MM.1S (cell line): ENCODE measurements around the gene CLCN7.

Experiments used
- DNase-seq: peaks from one replicate; pipeline ENCODE4 v3.0.0-alpha.2; 2015
- H2AFZ ChIP-seq: fragments of 300-600 bp; sonication (generic); 2 replicates; pipeline ENCODE4 v1.6.0; 2016; ENCODE audit warnings: antibody characterized with exemption, low read length
- H3F3A ChIP-seq: fragments of 300-600 bp; sonication (generic); 2 replicates; pipeline ENCODE4 v1.6.1; 2016; ENCODE audit warnings: mild to moderate bottlenecking, antibody characterized with exemption, low read length, moderate library complexity, mixed read lengths; ENCODE audit not compliant: insufficient read depth
- H3K27ac ChIP-seq: fragments of 300-600 bp; sonication (generic); 2 replicates; pipeline ENCODE4 v1.5.1; 2016; ENCODE audit warnings: mild to moderate bottlenecking, low read length
- H3K27me3 ChIP-seq: fragments of 300-600 bp; sonication (generic); replicated peaks from 2 replicates; pipeline ENCODE4 v1.6.0; 2016; ENCODE audit warnings: low read length; ENCODE audit not compliant: insufficient read depth
- H3K36me3 ChIP-seq: fragments of 300-600 bp; sonication (generic); replicated peaks from 2 replicates; pipeline ENCODE4 v1.6.1; 2016; ENCODE audit warnings: mild to moderate bottlenecking, low read length, mixed read lengths; ENCODE audit not compliant: insufficient read depth
- H3K4me1 ChIP-seq: fragments of 300-600 bp; sonication (generic); 2 replicates; pipeline ENCODE4 v1.6.1; 2016; ENCODE audit warnings: low read length, mixed read lengths
- H3K4me2 ChIP-seq: fragments of 300-600 bp; sonication (generic); 2 replicates; pipeline ENCODE4 v1.6.0; 2016; ENCODE audit warnings: low read depth, low read length
- H3K4me3 ChIP-seq: fragments of 300-600 bp; sonication (generic); 2 replicates; pipeline ENCODE4 v1.5.1; 2016; ENCODE audit warnings: low read length, mixed read lengths
- H3K79me2 ChIP-seq: fragments of 300-600 bp; sonication (generic); 2 replicates; pipeline ENCODE4 v1.6.1; 2016; ENCODE audit warnings: mixed run types, low read length, mixed read lengths
- H3K9ac ChIP-seq: fragments of 300-600 bp; sonication (generic); 2 replicates; pipeline ENCODE4 v1.6.1; 2016; ENCODE audit warnings: low read length, mixed read lengths
- H3K9me2 ChIP-seq: fragments of 300-600 bp; sonication (generic); replicated peaks from 2 replicates; pipeline ENCODE4 v1.6.1; 2016; ENCODE audit warnings: mild to moderate bottlenecking, low read length, mixed read lengths; ENCODE audit not compliant: insufficient read depth
- H3K9me3 ChIP-seq: fragments of 300-600 bp; sonication (generic); replicated peaks from 2 replicates; pipeline ENCODE4 v1.6.1; 2016; ENCODE audit warnings: mild to moderate bottlenecking, low read length, mixed read lengths; ENCODE audit not compliant: insufficient read depth
- H4K20me1 ChIP-seq: fragments of 300-600 bp; sonication (generic); 2 replicates; pipeline ENCODE4 v1.6.1; 2016; ENCODE audit warnings: mild to moderate bottlenecking, low read length, moderate library complexity, mixed read lengths; ENCODE audit not compliant: insufficient read depth
- EZH2 ChIP-seq: fragments of 300-600 bp; sonication (generic); optimal IDR thresholded peaks from 2 replicates; pipeline ENCODE3; 2017; ENCODE audit warnings: low read depth, mild to moderate bottlenecking, antibody characterized with exemption, low read length, mixed read lengths
- EZH2phosphoT487 ChIP-seq: fragments of 300-600 bp; sonication (generic); IDR thresholded peaks from 2 replicates; pipeline ENCODE4 v1.6.1; 2018; ENCODE audit warnings: antibody characterized with exemption, low read length
- TF ChIP-seq, protein P1 (sequence below): fragments of 300-600 bp; sonication (generic); IDR thresholded peaks from 2 replicates; pipeline ENCODE4 v1.5.1; 2016; ENCODE audit warnings: antibody characterized with exemption, low read length, mixed read lengths

The CLCN7 gene

GRCh38 chr16:1500465-1501150, 25.8 kb upstream of the CLCN7 start:
- no peaks in the 10 kb centered on the region for H3K9me2 ChIP-seq
- H2AFZ ChIP-seq: no peak overlapping the region
- H3K4me3 ChIP-seq: no peak overlapping the region
- no peak overlapping the region for H3K9ac ChIP-seq
- TF ChIP-seq EZH2: no peak
- TF ChIP-seq EZH2phosphoT487: no peak
- TF ChIP-seq, protein P1, sequence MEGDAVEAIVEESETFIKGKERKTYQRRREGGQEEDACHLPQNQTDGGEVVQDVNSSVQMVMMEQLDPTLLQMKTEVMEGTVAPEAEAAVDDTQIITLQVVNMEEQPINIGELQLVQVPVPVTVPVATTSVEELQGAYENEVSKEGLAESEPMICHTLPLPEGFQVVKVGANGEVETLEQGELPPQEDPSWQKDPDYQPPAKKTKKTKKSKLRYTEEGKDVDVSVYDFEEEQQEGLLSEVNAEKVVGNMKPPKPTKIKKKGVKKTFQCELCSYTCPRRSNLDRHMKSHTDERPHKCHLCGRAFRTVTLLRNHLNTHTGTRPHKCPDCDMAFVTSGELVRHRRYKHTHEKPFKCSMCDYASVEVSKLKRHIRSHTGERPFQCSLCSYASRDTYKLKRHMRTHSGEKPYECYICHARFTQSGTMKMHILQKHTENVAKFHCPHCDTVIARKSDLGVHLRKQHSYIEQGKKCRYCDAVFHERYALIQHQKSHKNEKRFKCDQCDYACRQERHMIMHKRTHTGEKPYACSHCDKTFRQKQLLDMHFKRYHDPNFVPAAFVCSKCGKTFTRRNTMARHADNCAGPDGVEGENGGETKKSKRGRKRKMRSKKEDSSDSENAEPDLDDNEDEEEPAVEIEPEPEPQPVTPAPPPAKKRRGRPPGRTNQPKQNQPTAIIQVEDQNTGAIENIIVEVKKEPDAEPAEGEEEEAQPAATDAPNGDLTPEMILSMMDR: no peak
- no peaks in the 10 kb centered on the region for H3K27me3 ChIP-seq
- no peak for DNase-seq
- no peaks in the 10 kb centered on the region for H3K9me3 ChIP-seq
- H3K4me1 ChIP-seq: no peaks in the 10 kb centered on the region
- H4K20me1 ChIP-seq: no peaks in the 10 kb centered on the region
- no peak overlapping the region for H3K4me2 ChIP-seq
- H3F3A ChIP-seq: no peaks in the 10 kb centered on the region
- no peak overlapping the region for H3K27ac ChIP-seq
- peaks cover 2% of the 10 kb centered on the region for H3K36me3 ChIP-seq
- H3K79me2 ChIP-seq: peaks cover 2% of the 10 kb centered on the region; the same call in 1 of the 2 replicates

DNA sequence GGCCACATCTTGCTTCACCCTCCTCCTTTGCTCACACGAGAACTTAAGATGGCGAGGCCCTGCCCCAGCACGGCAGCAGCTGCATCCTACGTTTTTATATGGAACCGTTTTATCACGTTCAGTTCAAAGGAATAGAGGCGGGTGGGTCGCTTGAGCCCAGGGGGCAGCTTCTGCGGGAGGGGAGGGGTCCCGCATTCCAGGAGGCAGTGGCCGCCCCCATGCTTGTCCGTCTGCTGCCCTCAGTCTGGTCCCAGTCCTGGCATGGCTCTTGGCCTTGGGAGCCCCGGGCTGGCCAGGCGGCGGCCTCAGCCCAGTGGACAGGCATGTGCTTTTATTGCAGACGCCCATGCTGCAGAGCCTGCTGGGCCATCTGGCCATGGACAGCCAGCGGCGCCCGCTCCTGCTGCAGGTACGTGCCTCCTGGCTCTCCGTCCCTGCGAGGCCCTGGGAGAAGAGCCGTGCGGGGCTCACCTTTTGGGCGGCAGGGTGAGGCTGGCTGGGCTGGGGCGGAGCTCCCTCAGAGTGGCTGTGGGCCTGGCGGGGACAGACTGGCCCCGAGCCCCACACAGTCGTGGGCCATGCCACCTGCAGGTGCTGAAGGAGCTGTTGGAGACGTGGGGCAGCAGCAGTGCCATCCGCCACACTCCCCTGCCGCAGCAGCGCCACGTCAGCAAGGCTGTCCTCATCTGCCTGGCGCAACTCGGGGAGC, 25.1 kb upstream of the CLCN7 start:
- Histone ChIP-seq H3K9ac (no peak overlapping the region), H3K36me3 (peaks cover 2% of the 10 kb centered on the region), H4K20me1 (no peaks in the 10 kb centered on the region), H2AFZ (no peak overlapping the region), H3K4me2 (no peak overlapping the region), H3K4me3 (no peak overlapping the region), H3K9me2 (no peaks in the 10 kb centered on the region), H3K79me2 (peaks cover 4% of the 10 kb centered on the region), H3F3A (no peaks in the 10 kb centered on the region), H3K27ac (no peak overlapping the region), H3K9me3 (no peaks in the 10 kb centered on the region), H3K4me1 (no peaks in the 10 kb centered on the region), H3K27me3 (no peaks in the 10 kb centered on the region)
- TF ChIP-seq EZH2 (no peak), EZH2phosphoT487 (no peak)
- TF ChIP-seq, protein P1: no peak
- no peak for DNase-seq

DNA sequence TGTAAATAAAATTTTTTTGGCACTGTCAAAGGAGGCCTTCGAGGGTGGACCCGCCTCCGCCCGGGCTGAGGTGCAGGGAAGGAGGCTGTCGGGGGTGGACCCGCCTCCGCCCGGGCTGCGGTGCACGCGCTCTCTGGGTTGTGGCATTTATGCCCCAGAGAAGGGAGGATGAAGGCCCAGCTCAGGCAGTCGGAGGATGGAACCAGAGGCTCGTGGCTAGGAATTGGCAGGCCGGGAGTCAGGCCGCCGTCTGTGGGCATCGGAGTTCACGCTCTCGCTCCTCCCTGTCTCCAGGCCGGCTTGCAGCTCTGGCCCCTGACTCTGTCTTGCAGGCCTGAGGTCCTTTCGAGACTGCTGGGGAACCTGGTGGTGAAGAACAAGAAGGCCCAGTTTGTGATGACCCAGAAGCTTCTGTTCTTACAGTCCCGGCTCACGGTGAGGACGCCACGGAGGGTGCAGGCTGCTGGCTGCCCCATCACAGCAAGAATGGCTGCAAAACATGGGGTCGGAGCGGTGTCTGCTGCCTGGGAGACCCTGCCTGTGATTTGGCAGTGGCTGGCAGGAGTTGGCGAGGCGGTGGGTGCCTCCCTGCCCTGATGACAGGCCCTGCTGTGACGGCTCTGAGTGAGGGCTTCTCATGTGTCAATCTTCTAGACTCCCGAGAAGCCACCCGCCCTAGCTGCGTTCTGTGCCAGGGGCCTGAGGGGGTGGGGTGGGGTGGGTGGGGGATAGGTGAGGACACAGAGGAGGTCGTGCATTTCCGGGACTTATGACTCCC, 24.3 kb upstream of the CLCN7 start:
- peaks cover 2% of the 10 kb centered on the region for H3K36me3 ChIP-seq
- H3K9ac ChIP-seq: no peak overlapping the region
- no peaks in the 10 kb centered on the region for H3K9me3 ChIP-seq
- H3F3A ChIP-seq: no peaks in the 10 kb centered on the region
- no peak overlapping the region for H3K4me2 ChIP-seq
- no peaks in the 10 kb centered on the region for H4K20me1 ChIP-seq
- no peak for DNase-seq
- H2AFZ ChIP-seq: no peak overlapping the region
- H3K27me3 ChIP-seq: no peaks in the 10 kb centered on the region
- no peak overlapping the region for H3K4me3 ChIP-seq
- peaks cover 10% of the 10 kb centered on the region for H3K79me2 ChIP-seq
- TF ChIP-seq EZH2phosphoT487 (no peak), EZH2 (no peak)
- TF ChIP-seq, protein P1: no peak
- no peaks in the 10 kb centered on the region for H3K4me1 ChIP-seq
- H3K27ac ChIP-seq: no peak overlapping the region
- no peaks in the 10 kb centered on the region for H3K9me2 ChIP-seq
